Activated gamma-delta T cell treated with anti-CD3 and anti-CD28 coated beads, Interleukin-2, amount 50 U/mL, for 16 hours (primary cell): ENCODE results near the gene SPRYD7.
"Not testable (repeated sequence)": the region's sequence is repeated elsewhere in the genome, so short reads cannot be mapped to it uniquely, and the experiment has no call there.

ENCODE experiments used
- DNase-seq: peaks from one replicate; pipeline ENCODE4 v3.0.0-alpha.2; 2020; ENCODE audit warnings: low read depth

Gene SPRYD7

DNA sequence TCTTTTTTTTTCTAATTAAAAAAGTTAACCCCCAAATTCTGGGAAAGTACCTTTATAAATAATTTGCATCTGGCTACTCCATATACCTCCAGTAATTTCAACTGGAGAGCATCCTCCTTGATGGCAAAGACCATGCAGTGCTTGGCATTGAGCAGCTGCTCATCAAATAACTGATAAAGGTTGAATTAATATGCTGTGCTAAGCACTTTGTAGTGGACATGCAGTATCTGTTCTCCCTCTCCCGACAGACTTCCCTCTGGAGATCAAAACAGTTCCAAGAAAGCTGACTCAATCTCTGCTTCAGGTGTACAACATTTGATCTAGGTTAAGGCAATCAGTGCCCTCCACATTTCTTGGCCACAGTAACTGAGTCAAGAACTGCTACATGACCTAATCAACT is 3.3 kb downstream of the SPRYD7 start:
- no peak for DNase-seq

DNA sequence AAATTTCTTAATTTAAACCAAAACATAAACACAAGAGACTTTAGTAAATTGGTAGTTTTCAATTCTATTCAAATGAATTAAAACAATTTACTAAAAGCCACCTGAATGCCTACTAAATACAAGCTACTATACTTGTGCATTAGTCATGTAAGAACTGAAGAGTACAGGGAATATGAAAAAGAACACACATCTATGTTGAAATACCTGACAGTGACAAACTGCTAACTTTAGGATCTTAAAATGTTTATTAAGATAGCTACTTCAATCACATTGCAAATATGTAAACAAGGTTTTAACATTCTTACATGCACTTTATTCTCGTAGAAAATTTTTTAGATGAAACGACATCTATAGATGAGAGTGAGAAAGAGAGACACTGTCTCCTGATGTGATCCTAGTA is 4.1 kb downstream of the SPRYD7 start:
- no peak for DNase-seq

DNA sequence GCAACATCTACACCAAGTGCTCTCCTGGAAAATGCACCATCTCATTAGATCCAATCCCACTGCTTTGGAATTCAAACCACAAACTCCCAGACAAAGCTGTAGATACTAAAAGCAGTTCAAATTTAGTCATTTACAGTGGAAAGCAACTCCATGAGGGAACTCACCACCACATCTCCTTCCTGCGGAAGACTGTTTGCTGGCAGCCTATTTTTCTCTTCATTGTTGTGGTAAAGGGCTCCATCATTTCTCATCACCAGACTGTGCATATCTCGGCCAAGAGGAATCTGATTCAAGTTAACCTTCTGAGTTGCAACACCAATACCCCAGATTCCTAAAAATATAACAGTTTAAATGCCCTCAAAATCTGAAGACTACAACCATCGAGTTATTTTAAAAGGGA is 8.4 kb downstream of the SPRYD7 start:
- no peak for DNase-seq

DNA sequence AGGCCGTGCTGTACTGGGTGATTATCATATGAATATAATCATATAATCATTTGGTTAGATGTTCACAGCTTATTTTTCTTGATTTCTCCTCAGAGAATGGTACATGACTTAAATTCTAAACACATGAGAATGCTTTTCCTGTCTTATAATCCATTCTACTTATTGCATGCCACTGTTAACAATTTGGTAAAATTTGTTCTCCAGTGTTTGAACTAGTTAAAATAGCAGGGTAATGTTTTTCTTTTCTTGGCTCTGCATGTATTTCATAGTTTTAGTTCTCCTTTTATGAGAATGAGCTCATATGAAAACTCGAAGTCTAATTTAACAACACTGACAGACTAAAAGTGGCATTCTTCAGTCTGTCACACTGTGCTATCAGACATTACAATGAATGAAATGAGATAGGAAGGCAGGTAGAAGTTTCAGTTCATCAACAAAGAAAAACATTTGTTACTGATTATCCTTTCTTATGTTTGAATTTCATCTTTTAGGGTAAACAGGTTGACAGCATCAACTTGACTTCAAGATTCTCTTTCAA is 10.2 kb downstream of the SPRYD7 start:
- no peak for DNase-seq

DNA sequence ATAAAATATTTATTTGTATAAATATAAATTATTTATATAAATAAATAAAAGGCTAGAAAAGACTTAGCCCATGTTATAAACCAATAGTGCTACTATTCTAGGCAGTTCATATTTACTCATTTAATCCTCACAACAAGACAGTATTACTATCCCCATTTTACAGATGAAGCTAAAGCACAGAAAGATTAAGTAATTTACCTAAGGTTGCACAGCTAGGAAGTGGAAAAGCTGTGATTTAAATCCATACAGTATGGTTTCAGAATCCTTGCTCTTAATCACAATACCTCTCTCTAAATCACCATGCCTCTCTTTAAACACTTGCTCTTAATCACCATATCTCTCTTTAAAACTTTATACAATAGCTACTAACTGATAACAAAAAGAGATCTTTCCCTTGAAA is 13.8 kb downstream of the SPRYD7 start:
- no peak for DNase-seq

DNA sequence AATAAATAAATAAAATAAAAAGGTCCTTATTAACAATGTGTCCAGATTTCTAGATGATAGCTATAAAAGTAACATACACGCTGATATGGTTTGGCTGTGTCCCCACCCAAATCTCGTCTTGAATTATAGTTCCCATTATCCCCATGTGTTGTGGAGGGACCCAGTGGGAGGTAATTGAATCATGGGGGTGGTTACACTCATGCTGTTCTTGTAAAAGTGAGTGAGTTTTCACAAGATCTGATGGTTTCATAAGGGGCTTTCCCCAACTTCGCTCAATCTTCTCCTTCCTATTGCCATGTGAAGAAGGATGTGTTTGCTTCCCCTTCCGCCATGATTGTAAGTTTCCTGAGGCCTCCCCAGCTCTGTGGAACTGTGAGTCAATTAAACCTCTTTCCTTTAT is 15.2 kb downstream of the SPRYD7 start:
- not testable (repeated sequence) for DNase-seq

DNA sequence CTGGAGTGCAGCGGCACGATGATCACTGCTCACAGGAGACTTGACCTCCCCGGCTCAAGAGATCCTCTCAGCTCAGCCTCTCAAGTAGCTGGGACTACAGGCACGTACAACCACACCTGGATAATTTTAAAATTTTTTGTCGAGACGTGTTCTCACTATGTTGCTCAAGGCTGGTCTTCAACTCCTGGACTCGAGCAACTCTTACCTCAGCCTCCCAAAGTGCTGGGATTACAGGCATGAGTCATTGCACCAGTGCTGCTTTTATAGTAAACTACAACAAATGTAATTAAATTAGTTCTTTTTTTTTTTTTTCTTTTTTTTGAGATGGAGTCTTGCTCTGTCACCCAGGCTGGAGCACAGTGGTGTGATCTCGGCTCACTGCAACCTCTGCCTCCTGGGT is 18.0 kb downstream of the SPRYD7 start:
- not testable (repeated sequence) for DNase-seq

DNA sequence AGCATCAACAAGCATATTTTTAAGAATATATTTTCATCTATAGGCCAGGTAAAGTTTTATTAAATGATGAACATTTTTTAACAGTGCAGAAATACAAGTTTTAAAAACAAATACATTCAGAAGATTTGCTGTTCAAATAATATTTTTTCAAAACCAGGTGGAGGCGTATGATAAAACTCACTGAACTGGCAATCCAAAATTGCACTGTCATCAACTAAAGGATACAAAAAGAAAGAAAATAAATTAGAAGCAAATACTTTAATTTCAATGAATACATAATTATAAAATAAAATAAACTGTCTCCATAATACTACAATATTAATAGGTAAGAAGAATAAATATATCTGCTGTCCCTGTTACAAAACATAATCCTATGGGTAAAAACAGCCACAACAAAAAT is 21.2 kb downstream of the SPRYD7 start:
- no peak for DNase-seq

DNA sequence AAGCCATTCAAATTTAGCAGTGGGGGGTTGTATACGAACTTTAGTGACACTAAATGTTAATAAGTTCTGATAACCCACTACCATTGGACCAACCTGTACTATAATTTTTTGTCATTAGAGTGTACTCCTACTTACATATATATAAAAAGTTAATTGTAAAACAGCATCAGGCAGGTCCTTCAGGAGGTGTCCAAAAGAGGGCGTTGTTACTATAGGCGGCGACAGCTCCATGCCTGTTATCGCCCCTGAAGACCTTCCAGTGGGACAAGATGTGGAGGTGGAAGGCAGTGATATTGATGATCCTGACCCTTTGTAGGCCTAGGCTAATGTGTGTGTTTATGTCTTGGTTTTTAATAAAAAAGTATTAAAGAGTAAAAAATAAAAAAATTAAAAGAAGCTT is 27.5 kb downstream of the SPRYD7 start:
- DNase-seq, result no peak

DNA sequence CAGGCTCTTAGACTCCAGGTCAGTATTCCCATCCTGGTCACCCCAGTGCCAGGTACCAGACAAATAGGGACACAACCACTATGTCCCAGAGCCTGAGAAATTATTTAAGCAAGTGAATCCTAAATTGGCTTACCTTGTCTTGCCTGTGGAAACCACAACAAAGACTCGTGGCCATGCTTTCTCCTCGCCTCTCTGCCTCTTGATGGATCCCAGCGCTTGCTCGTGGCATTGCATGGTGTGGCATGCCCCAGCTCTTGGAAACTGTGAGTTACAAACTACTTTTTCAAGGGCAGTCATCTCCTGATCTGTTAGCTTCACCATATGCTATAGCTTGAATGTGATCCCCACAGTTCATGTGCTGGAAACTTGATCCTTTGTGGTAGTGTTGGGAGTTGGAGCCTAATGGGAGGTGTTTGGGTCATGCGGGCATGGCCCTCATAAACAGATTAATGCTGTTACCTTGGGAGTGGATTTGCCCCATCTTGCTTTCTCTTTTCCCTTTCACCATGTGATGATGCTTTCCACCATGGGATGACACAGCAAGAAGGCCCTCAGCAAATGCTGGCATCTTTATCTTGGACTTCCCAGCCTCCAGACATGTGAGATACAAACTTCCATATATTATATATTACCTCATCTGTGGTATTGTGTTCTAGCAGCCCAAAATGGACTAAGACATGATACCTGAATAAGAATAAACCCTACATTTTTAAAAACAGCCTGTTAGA is 31.2 kb downstream of the SPRYD7 start:
- no peak for DNase-seq

DNA sequence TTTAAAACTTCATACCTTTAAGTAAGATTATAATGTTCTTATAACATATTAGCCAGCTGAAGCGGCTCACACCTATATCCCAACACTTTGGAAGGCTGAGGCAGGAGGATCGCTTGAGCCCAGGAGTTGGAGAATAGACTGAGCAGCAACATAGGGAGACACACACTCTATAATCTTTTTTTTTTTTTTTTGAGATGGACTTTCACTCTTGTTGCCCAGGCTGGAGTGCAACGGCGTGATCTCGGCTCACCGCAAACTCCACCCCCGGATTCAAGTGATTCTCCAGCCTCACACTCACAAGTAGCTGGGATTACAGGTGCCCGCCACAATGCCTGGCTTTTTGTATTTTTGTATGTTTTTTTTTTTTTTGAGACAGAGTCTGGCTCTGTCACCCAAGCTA is 37.3 kb downstream of the SPRYD7 start:
- no peak for DNase-seq

DNA sequence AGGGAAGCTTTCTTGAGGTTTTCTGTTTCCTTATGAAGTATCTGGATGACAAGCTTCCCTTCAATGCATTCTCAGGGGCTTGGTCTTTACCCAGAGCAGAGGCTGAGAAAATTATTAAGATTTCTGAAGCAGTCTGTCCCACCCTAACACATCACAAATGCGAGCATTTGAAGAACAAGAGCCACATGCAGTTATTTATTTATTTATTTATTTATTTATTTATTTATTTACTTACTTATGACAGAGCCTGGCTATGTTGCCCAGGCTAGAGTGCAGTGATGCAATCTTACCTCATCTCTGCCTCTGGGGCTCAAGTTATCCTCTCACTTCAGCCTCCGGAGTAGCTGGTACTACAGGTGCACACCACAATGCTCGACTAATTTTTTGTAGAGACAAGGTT is 38.4 kb downstream of the SPRYD7 start:
- DNase-seq, result no peak

DNA sequence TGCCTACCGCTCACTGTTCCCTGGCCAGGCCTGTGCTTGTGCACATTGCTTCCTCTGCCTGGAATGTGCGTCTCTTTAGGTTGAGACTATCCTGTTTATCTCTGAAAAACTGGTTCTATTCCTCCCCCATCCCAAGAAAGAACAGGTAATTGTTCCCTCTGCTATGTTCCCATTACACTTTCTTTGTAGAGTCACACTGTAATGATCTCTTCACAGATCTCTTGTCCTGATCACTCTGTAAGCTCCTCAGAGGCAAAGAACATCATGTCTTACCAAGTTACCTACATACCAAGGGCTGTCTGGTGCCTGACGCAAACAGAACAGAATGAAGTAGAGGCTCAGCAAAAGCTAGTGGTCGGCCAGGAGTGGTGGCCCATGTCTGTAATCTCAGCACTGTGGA is 40.3 kb downstream of the SPRYD7 start:
- DNase-seq, result no peak

DNA sequence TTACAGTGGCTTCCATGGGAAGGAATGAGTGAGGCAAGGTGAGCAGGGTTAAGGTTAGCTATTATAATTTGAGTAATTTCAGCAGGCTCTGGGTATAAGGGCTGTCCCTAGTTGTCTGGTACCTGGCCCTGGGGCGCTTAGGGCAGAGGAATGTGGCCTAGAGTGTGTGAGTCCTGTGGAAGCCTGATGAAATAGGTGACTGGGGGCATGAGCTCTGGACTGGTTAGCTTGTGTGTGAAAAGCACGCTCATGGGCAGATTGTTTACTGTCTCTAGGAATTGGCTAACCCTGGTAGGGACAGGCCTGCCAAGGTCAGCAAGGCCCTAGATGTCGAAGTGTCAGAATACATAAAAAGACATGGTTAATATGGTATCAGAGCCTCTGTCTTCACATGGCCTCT is 42.5 kb downstream of the SPRYD7 start:
- no peak for DNase-seq

DNA sequence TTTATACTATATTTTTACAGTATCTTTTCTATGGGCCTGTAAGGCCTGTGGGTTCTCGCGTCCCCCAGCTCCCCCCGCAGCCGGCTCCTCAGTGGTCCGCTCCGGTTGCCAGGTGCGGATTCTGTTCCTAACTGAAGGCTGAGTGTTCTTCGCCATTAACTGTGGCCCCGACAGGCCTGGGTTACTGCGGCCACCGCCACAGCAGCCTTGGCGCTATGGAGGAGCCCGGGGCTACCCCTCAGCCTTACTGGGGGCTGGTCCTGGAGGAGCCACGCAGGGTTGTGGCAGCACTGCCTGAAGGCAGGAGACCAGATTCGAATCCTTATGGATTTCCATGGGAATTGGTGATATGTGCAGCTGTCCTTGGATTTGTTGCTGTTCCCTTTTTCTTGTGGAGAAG is 45.8 kb downstream of the SPRYD7 start:
- no peak for DNase-seq

DNA sequence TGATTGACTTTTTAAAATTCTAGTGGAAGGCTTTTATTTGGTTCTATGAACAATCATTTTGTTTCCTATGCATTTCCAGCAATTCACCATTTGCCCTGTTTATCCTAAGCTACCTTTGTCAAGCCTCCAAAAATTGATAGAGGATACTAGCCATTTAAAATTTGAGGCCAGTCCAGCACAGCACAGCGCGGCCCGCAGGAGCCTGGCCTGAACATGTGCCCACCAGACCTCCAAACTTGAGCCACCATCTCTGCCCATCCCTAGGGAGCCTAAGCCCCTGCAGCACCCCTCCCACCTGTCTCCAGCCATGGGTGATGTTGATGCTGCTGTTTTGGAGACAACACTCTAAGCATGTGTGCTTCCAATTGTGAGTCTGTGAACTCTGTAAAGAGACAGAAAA is 57.5 kb downstream of the SPRYD7 start:
- no peak for DNase-seq

DNA sequence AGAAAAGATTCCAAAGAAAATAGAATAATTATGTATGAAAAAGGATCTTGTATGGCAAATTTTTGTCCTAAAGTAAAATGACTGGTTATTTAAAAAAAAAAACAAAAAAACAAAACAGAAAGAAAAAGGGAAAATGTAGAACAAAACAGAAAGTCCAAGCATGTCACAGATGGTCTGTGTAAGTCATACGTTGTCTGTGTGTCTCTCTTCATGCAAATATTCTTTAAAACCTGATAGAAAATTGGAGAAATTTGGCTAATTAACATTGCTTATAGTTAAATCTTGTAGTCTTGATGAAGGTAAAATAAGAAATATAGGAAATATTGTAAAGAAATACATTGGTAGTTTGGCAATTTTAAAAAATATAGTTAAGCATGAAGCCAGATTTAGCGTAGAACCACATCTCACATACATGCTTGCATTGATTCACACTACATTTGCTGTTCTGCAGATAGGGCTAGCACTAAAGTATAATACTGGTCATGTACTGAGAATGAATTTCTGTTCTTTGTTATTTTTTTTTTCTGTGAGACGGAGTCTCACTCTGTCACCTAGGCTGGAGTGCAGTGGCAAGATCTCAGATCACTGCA is 58.4 kb downstream of the SPRYD7 start:
- DNase-seq, result no peak

DNA sequence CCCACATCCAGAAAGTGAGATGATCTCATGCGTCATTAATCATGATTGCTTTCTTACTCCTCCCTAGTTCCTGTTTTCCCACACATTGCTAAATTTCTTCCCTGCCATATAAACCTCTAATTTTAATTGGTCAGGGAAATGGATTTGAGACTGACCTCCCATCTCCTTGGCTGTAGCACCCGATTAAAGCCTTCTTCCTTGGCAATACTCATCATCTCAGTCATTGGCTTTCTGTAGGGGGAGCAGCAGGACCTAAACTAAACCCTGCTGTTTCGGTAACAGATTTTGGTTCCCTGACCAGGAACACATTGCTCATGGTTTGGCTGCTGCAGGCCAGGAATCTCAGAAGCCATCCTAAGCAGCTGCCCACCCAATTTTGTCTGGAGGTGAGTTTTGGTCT is 61.7 kb downstream of the SPRYD7 start:
- no peak for DNase-seq

DNA sequence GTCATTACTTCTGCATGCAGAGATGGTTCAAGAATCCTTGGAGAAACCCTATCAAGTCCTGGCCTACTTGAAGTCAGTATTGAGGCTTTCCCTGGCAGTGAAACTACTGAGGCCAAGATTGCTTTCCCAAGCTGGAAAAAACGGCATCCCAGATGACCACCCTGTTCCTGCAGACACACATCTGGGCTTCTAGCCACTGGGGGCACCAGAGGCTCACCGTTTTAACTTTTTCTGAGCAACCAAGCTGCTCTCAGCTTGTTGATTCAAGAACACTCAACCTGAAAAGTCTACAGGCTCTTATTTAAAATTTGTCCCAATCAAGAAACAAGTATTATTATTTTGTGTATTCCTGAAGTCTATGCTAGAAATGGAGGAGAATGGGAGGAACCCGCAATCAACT is 66.6 kb downstream of the SPRYD7 start:
- no peak for DNase-seq

DNA sequence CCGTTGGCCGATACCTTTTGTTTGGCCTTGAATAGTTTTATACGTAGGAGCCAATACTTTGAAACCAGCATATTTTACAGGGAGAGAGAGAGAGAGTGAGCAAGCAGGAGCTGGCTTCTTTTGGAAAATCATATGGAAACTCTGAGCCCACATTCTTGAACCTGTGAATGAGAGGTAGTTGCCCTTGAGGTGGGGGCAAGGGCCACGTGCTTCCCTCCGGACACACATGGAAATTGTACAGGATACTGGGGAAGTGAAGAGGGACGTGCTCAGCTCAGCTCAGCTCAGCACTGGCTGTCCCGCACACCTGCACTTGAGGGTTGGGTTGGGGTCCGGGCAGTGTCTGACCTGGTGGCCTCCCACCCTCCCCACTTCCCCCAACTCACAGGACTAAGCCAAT is 68.3 kb downstream of the SPRYD7 start:
- no peak for DNase-seq

DNA sequence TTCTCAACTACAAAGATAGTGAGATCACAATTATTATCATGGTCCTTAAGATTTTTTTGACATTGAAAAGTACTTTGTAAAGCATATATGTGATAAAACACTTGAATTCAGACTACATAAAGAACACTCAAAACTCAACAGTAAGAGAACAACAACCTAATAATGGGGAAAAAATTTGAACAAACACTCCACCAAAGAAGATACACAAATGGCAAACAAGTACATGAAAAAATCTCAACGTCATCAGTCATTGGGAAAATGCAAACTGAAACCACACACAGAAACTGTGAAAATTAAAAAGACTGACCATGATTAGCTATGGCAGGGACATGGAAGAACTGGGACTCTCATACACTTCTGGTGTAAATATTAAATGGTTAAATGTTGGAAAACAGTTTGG is 70.9 kb downstream of the SPRYD7 start:
- DNase-seq, result no peak

DNA sequence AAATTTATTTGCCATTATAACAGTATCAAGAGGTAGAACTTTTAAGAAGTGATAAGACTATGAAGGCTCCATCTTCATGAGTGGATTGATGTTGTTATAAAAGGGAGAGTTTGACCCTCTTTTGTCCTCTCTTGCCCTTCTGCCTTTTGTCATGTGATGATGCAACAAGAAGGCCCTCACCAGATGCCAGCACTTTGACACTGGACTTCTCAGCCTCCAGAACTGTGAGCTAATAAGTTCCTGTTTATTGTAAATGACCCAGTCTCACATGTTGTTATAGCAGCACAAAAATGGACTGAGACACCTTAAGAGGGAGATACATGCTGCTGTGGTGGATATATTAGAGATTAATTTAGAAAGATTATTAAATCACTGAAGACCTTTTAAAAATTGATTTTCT is 71.6 kb downstream of the SPRYD7 start:
- DNase-seq, result no peak
